ENCODE results near the gene C19orf47.

DNA sequence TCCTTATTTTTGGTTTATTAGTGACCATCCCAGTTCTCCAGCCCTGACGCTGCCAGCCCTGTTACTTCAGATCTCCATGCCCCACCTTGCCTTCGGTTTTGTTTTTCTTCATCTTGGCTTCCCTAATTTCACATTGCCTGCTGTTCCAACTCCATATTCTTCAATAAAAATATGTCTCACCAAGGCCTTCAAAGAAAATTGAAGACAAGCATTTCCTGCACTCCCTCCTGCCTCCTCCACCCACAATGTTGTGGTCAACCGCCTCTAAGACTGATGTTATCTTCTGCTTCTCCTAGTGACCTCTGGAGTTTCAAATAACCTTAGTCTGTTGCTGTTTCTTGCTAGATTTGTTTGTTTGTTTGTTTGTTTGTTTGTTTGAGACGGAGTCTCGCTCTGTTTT lies 14.9 kb upstream of the C19orf47 start:
- TF ChIP-seq, protein P1, sequence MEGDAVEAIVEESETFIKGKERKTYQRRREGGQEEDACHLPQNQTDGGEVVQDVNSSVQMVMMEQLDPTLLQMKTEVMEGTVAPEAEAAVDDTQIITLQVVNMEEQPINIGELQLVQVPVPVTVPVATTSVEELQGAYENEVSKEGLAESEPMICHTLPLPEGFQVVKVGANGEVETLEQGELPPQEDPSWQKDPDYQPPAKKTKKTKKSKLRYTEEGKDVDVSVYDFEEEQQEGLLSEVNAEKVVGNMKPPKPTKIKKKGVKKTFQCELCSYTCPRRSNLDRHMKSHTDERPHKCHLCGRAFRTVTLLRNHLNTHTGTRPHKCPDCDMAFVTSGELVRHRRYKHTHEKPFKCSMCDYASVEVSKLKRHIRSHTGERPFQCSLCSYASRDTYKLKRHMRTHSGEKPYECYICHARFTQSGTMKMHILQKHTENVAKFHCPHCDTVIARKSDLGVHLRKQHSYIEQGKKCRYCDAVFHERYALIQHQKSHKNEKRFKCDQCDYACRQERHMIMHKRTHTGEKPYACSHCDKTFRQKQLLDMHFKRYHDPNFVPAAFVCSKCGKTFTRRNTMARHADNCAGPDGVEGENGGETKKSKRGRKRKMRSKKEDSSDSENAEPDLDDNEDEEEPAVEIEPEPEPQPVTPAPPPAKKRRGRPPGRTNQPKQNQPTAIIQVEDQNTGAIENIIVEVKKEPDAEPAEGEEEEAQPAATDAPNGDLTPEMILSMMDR (IDR thresholded peaks at IDR 0.05) = no peak
- no peak for TF ChIP-seq POLR2A (IDR thresholded peaks at IDR 0.05)
